Smooth muscle cell of bladder (primary cell): ENCODE data around the gene KIF2B. TPM values are rescaled to one million over a fixed set of nuclear protein-coding genes. Genes with fewer than 3 reads are reported as not detected.

Experiments used
- total RNA-seq: library from RNA; depleted of rRNA; stranded (reverse); fragments of >200 nt; gene quantifications from 2 replicates; pipeline ENCODE4 v1.2.3, GENCODE V29; 2014

The KIF2B gene
- total RNA-seq: not detected in 2 replicates

GRCh38 chr17:53822764-53823163, at the start of gene KIF2B:
KIF2B (plus strand) TSS chr17:53822927; CDS start chr17:53823034, 107 bp downstream.

